ENCODE data around the gene NPDC1. TPM values are rescaled to one million over a fixed set of nuclear protein-coding genes. Genes with fewer than 3 reads are reported as not detected.
A peak's percentile ranks its signal among the peaks of the same experiment; 100 is the strongest.

The NPDC1 gene
- total and polyA plus RNA-seq, 2 of the 8 experiments (the other 6 are each of a cell fraction or from before 2014, with no cell fraction given) = 26.2 to 44.1 TPM

DNA sequence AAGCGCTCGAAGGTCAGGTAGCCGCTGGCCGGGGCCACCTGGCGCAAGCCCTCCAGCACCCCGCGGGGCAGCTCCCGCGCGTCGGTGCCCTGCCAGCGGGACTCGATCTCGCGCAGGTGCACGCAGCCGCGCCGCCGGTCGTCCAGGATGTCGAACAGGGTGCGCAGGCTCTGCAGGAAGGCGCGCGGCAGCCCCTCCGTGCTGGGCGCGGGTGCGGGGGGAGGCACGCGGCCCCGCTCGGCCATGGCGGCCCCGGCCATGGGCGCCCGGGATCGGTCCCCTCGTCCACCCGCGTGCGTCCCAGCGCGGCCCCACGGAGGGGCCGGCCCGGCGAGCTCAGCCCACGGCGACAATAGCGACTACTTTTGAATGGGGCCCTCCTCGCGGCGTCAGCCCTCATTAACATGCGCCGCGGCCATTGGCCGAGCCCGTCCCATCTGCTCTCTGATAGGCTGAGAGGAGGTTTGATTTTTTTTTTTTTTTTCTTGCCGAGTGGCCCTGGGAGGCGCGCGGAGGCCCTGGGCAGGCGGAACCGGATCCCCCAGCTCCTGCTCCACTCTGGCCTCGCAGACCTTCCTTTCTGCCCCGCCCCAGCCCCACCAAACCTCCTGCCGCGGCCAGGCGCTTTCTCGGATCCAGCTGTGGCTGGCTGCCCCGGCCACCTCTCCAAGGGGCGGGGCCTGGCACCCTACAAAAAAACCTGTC is 24.4 kb upstream of the NPDC1 start, which contains the start of gene SAPCD2 (continued):
- no peak for TF ChIP-seq NANOG (IDR thresholded peaks at IDR 0.05; ENCODE audit: insufficient read depth, low read depth, low read length, poor library complexity, severe bottlenecking)
- peak in 1 of 2 experiments; percentile 49; a peak in 1 of 3 replicates for TF ChIP-seq POLR2A (IDR thresholded peaks at IDR 0.05; ENCODE audit: control extremely low read depth in 1 of 2, low read depth in 2 of 2, low read length in 2 of 2)
- no peak for TF ChIP-seq EGR1 (IDR thresholded peaks at IDR 0.05; ENCODE audit: borderline replicate concordance, low read depth, low read length)
- TF ChIP-seq HDAC2 (IDR thresholded peaks at IDR 0.05; ENCODE audit: borderline replicate concordance in 1 of 2, low read depth in 2 of 2, low read length in 2 of 2) = peak in 1 of 2 experiments; percentile 22; a peak in 1 of 4 replicates
- no peak for TF ChIP-seq FOSL1 (IDR thresholded peaks at IDR 0.05; ENCODE audit: insufficient read depth, low read depth, low read length)
- peak; percentile 66; the same call in 1 of the 2 replicates for TF ChIP-seq SP1 (IDR thresholded peaks at IDR 0.05; ENCODE audit: low read depth, low read length)
- peak; percentile 21; the same call in 1 of the 2 replicates for TF ChIP-seq RBBP5 (IDR thresholded peaks at IDR 0.05; ENCODE audit: borderline replicate concordance, low read depth, low read length)
- no peak for TF ChIP-seq CREB1 (IDR thresholded peaks at IDR 0.05)
- no peak for TF ChIP-seq PHF8 (conservative IDR thresholded peaks at IDR 0.05; ENCODE audit: low read depth, low read length)
- no peak for TF ChIP-seq SAP30 (IDR thresholded peaks at IDR 0.05; ENCODE audit: insufficient read depth, insufficient replicate concordance, low read length)
- TF ChIP-seq, protein P1, sequence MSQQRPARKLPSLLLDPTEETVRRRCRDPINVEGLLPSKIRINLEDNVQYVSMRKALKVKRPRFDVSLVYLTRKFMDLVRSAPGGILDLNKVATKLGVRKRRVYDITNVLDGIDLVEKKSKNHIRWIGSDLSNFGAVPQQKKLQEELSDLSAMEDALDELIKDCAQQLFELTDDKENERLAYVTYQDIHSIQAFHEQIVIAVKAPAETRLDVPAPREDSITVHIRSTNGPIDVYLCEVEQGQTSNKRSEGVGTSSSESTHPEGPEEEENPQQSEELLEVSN (IDR thresholded peaks at IDR 0.05) = peak; percentile 57
- TF ChIP-seq RAD21 (IDR thresholded peaks at IDR 0.05 in 1 of 2, conservative IDR thresholded peaks at IDR 0.05 in 1 of 2; ENCODE audit: low read depth in 2 of 2, low read length in 2 of 2) = no peak
- no peak for TF ChIP-seq BRCA1 (IDR thresholded peaks at IDR 0.05; ENCODE audit: low read depth, low read length)
- TF ChIP-seq BCL11A (IDR thresholded peaks at IDR 0.05; ENCODE audit: low read depth in 2 of 2, low read length in 2 of 2) = no peak
- TF ChIP-seq KDM1A (IDR thresholded peaks at IDR 0.05; ENCODE audit: borderline replicate concordance, low read length) = no peak
- no peak for TF ChIP-seq GABPA (IDR thresholded peaks at IDR 0.05; ENCODE audit: borderline replicate concordance, insufficient read depth, low read length)
- no peak for TF ChIP-seq JUN (IDR thresholded peaks at IDR 0.05; ENCODE audit: low read depth, low read length)
- TF ChIP-seq CTBP2 (IDR thresholded peaks at IDR 0.05; ENCODE audit: borderline replicate concordance, insufficient read depth, insufficient read length, low read length) = no peak
- TF ChIP-seq CHD1 (IDR thresholded peaks at IDR 0.05; ENCODE audit: low read depth, low read length) = no peak
- TF ChIP-seq SIX5 (IDR thresholded peaks at IDR 0.05; ENCODE audit: low read depth, low read length) = no peak
- no peak for TF ChIP-seq POU5F1 (IDR thresholded peaks at IDR 0.05; ENCODE audit: low read depth, low read length)
- TF ChIP-seq KDM4A (IDR thresholded peaks at IDR 0.05; ENCODE audit: low read depth, low read length, severe bottlenecking) = peak; percentile 85
- TF ChIP-seq TEAD4 (IDR thresholded peaks at IDR 0.05; ENCODE audit: low read depth, low read length) = no peak
- no peak for TF ChIP-seq CHD2 (IDR thresholded peaks at IDR 0.05; ENCODE audit: low read length)
